Muscle of back (tissue), 13 donors: ENCODE results near the gene PTCH1. TPM values are rescaled to one million over a fixed set of nuclear protein-coding genes. Genes with fewer than 3 reads are reported as not detected.

Experiments used
- DNase-seq, 3 donors: peaks; one replicate each; pipeline versions ENCODE4 v3.0.0 to v3.0.0-alpha.2; 2013
- long read RNA-seq, 9 donors: transcript quantifications; one replicate each; lab custom pipeline, GENCODE V29; 2026
- polyA plus RNA-seq, 10 donors: library from polyadenylated mRNA; unstranded; fragments of 120-200 nt; gene quantifications; one replicate each; pipeline ENCODE4 v1.2.1, GENCODE V29; 2013; ENCODE audit not compliant: insufficient read length in 10 of 10

PTCH1 gene
- 10 to 100 TPM in 3 of 10 donors, 1 to 10 TPM in 7; 5.1 to 32.6 (median 7.7) TPM for polyA plus RNA-seq
- long read RNA-seq, donor 1: 0 reads
- long read RNA-seq, donor 2: 0 reads
- long read RNA-seq, donor 3: 0 reads
- long read RNA-seq, donor 4: 0 reads
- long read RNA-seq, donor 5: 0 reads
- long read RNA-seq, donor 6: 0 reads
- long read RNA-seq, donor 7: 0 reads
- long read RNA-seq, donor 8, full-length matches to known transcripts: 1 of 1 reads
- long read RNA-seq, donor 8, partial matches to known transcripts: 0 of 1 reads
- long read RNA-seq, donor 8, other reads (novel, unspliced or antisense): 0 of 1 reads
- long read RNA-seq, donor 9: 0 reads

- DNase-seq: peak in 2 of 3 donors; percentile 65 to 87
Observed at GRCh38 chr9:95516734-95517558, at the start of gene PTCH1. Gene PTCH1, minus strand, starts transcription at chr9:95516971.

GRCh38 chr9:95565982-95566381 is 49.2 kb upstream of the PTCH1 start:
- DNase-seq: no peak

- no peak for DNase-seq
Observed at GRCh38 chr9:95561913-95562312, 45.1 kb upstream of the PTCH1 start.

DNA sequence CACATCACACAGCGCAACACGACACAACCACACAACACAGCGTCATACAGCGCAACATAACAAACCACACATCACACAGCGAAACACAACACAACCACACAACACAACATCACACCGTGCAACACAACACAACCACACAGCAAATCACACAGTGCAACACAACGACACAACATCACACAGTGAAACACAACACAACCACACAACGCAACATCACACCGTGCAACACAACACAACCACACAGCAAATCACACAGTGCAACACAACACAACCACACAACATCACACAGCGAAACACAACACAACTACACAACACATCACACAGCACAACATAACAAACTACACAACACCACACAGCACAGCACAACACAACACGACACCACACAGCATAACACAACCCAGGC is 40.4 kb upstream of the PTCH1 start:
- no peak for DNase-seq

DNA sequence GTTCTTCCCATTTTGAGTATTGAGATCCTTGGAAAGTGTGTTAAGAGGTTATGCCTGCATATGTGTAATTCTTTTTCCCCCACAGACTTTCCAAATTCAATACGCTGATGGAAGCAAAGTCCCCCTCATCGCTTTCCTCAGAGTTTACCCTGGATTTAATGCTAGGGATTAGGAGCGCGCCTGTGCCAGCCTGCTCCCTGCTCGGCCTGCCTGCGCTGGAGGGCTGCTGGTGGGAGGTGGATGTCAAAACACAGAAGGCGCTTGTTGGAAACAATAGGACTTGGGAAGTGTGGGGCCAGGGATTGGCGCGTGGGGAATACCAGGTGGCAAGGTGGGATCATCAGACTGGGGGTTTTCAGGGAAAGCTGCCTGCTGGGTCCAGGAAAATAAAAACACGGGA is 39.8 kb upstream of the PTCH1 start:
- DNase-seq: no peak

DNA sequence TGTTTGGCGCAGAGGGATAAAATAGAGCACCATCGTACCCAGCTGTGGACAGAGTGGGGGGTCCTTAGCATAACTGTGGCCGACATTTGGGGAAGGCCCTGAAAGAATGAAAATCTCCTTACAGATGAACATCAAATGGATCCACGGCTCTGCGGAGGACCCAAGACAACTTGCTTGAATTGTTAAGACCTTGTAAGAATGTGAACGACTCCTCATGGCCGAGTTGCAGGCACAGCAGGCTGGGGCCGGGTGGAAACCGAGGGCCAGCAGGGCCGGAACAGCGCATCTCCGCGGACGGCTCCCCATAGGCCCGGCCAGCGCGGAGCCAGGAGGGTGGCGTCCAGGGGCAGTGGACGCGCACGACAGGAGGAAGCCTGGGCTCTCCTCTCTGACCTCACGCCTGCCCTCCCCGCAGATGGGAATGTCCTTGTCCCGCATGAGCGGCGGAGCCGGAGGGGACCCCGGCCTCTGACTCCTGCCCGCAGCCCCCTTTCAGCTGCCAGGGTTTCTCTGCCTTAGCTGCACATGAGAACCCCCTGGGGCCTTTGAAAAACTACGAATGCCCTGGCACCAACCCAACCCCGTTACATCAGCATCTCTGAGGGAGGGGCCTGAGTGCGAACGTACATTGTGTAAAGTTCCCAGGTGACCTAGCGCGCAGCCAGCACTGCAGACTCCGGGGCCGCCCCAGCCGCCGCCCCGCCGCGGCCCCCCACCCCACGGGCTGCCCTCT is 36.2 kb upstream of the PTCH1 start:
- DNase-seq: peak in 2 of 3 donors; percentile 46 to 77

DNA sequence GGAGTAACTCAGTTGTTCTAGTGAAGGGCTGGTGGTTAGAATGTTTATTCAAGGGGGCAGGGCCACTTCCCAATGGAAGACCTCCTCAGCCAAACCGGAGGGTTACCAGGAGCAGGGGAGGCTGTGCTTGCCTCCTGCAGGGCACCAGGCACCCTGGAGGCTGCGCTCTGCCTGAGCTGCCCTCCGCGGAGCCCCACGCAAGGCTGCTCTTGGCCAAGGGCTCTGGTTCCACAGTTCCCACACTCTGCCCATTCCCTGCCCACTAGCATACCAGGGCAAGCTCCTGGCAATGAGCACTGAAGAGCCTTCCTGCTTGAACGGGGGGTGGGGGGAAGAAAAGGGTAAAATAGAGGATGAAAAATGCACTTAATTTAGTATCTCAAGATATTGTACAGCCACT is 35.5 kb upstream of the PTCH1 start:
- DNase-seq: no peak

GRCh38 chr9:95551406-95551805 is 34.6 kb upstream of the PTCH1 start:
- no peak for DNase-seq

GRCh38 chr9:95545831-95546567 is 29.2 kb upstream of the PTCH1 start:
- DNase-seq: no peak

GRCh38 chr9:95533996-95534680 is 17.4 kb upstream of the PTCH1 start:
- DNase-seq: no peak

DNA sequence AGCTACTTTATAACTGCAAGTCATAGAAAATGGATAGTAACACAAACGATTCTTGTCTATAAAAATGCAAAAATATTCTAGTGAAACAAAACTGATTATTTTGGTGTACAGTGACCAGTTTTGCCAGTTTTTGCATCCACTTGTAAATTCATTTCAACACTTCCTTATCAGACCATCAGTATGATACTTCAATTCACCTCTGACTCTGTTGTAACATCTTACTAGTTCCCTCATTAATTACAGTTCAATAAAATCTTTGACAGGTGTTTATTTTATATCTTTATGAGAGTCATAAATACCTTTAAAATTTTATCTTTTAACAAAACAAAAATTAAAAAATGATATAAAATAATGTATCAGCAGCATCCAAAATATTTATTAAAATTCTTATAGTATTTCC is 13.1 kb upstream of the PTCH1 start:
- DNase-seq: no peak

DNA sequence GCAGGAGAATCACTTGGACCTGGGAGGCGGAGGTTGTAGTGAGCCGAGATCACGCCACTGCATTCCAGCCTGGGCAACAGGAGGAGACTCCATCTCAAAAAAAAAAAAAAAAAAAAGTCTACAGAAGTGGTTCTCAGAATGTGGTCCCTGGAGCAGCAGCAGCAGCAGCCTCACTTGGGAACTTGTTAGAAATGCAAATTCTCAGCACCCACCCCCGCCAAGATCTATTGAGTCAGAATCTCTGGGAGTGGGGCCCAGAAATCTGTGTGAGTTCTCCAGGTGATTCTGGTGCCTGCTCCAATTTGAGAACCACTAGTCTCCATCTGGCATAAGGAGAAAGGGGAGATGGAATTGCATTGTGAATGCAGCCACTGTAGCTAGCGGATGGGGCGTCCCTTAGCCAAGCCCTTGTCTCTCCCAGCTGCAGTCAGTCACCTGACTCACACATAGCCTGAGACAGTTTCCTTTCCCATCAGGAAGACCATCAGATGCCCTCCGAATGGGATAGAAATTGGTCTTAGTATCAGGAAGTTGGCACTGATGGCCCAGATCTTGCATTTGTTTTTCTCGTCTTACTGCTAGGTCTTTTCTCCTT is 12.2 kb upstream of the PTCH1 start:
- no peak for DNase-seq

- no peak for DNase-seq
Observed at GRCh38 chr9:95522871-95523370, 6.2 kb upstream of the PTCH1 start.

GRCh38 chr9:95521699-95522098 is 4.9 kb upstream of the PTCH1 start:
- DNase-seq: no peak

GRCh38 chr9:95517559-95518425 is 1.0 kb upstream of the PTCH1 start:
- no peak for DNase-seq

DNA sequence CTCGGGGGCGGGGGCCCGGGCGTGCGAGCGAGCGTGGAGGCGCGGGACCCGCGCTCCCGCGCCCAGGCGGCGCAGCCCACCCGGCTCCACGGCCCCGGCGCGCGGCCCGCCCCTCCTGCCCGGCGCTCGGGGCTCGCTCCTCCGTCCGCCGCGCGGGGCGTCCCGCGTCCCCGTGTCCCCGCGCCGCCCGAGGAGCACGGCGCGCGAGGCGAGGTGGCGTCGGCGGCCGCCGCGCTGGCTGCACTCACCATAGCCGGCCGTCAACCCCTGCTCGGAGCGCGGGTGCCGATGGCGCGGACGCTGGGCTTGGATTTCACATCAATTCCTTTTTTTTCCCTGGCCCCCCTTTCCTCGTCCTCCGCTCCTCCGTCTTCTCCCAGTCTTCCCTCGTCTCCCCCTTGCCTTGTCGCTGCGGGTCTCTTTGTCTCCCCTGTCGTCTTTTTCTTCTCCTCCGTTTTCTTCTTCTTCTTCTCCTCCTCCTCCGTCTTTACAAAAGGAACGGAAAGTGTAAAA is 494 bp downstream of the PTCH1 start:
- peak in 1 of 3 donors; percentile 41 for DNase-seq

DNA sequence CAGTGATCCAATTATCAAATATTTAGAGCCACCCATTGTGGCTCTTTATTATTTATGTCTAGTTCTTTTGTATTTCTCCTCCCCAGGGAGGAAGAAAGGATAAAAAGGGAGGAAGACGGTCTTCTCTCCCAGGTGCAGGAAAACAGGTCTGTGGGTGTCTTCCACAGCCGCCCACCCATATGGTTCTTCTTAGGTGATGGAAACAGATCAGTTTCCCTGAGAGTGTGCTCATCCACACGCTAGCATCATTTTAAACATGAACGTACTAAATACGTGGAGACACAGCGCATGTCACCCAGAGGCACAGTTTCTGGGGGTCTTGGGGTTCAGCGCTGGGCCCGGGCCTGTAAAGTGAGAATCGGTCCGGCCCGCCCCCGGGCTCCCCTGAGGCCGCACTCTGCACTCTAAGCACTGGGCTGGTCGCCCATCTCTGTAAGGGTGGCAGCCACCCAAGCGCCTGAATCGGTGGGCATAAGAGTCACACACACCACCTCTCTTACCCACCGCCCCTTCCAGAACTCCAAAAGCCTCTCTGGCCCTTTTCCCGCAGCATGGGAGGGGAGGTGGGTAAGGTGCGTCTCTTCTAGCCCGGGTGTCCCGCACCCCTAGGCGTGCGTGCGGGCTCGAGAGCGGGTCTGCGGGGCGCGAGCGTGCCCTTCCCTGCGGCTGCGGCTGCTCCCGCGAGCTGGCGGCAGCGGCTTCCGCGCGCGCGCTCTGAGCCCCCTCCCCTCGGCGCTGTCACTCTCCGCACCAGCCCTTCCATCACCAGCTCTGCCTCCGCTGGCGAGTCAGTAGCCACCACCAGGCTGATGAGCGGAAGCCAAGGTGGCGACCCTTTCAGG is 1.3 kb downstream of the PTCH1 start:
- peak in 1 of 3 donors; percentile 56 for DNase-seq

GRCh38 chr9:95514342-95514741 is 2.4 kb downstream of the PTCH1 start:
- no peak for DNase-seq
